Measurements from ENCODE around the gene UBL7. TPM values are rescaled to one million over a fixed set of nuclear protein-coding genes. Genes with fewer than 3 reads are reported as not detected.
A peak's percentile ranks its signal among the peaks of the same experiment; 100 is the strongest.
"Not testable (repeated sequence)": the region's sequence is repeated elsewhere in the genome, so short reads cannot be mapped to it uniquely, and the experiment has no call there.

The UBL7 gene
- total RNA-seq, 1 donor from 2014 or later = 21.8 TPM

DNA sequence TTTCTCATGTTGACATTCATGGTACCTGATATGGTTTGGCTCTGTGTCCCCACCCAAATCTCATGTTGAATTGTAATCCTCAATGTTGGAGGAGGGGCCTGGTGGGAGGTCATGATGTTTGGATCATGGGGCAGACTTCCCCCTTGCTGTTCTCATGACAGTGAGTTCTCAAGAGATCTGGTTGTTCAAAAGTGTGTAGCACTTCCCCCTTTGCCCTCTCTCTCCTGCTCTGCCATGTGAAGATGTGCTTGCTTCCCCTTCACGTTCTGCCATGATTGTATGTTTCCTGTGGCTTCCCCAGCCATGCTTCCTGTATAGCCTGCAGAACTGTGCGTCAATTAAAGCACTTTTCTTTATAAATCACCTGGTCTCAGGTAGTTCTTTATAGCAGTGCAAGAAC, 3.3 kb upstream of the UBL7 start:
- DNase-seq (ENCODE audit: low read depth in 2 of 2) = no peak

DNA sequence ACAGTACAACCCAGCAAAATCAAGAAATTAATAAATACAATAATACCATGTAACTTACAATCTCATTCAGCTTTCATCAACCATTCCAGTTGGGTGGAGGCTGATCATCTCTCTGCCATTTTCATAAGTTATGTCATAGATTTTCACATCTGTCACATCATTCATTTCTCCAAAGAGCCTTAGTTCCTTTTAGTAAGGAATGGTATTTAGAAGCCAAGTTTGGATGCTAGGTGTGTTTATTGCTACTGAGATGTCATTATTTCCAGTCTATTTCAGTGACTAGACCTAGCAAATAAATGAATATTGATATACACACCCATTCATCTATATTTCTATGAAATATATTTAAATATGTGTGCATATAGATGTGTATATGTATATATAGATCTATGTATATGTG, 2.7 kb upstream of the UBL7 start:
- DNase-seq (ENCODE audit: low read depth in 2 of 2) = no peak

DNA sequence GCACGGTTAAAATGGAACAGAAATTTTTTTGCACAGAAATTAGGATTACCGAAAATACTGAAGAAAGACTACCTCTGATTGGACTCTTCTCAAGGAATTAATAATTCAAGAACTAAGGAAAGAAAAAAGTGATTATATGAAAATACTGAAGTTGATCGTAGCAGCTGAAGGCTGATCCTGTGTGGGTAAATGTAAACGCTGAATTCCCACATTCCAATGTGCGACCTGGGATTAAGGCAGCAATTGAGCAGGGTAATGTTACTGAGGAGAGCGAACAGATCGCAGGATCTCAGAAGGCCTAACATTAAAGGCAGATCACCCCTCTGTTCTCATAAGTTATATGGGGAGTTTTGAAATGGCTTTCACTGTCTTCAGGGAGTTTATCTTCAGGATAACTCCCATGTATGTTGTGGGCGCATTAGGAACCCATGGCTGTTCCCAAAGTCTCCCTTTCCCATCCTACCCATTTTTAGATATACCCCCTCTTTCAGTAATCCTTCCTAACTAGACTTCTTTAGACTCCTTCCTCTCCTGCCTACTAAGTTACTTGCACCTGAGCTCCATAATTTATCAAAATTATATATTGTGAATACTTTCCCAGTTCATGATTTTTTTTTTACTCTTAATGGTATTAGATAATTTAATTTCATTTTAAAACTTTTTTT, 1.0 kb upstream of the UBL7 start:
- no peak for DNase-seq (ENCODE audit: low read depth in 2 of 2)

DNA sequence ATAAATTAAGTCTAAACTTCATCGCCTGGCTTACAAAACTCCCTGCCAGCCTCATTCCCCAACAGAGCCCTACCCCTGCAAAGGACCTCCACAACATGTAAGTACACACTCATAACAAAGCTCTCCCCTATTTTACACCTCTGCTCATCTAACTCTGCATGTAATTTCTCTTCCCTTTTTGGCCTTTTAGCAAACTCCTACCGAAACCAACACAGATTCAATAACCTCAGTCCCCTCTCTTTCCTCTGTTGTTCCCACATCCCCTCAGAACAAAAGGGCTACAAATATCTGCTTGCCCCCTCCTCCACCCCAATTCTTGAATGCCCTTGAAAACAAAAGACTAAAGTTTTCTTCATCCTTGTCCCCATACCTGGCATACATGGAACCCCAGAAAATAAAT, 662 bp downstream of the UBL7 start:
- DNase-seq (ENCODE audit: low read depth in 2 of 2) = no peak

DNA sequence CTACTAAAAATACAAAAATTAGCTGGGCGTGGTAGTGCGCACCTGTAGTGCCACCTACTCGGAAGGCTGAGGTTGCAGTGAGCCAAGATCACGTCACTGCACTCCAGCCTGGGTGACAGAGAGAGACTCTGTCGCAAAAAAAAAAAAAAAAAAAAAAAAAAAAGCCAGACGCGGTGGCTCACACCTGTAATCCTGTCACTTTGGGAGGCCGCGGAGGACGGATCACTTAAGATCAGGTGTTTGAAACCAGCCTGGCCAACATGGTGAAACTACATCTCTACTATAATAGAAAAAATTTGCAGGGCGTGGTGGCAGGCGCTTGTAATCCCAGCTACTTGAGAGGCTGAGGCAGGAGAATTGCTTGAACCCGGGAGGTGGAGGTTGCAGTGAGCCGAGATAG, 1.2 kb downstream of the UBL7 start:
- DNase-seq (ENCODE audit: low read depth in 2 of 2) = not testable (repeated sequence)

DNA sequence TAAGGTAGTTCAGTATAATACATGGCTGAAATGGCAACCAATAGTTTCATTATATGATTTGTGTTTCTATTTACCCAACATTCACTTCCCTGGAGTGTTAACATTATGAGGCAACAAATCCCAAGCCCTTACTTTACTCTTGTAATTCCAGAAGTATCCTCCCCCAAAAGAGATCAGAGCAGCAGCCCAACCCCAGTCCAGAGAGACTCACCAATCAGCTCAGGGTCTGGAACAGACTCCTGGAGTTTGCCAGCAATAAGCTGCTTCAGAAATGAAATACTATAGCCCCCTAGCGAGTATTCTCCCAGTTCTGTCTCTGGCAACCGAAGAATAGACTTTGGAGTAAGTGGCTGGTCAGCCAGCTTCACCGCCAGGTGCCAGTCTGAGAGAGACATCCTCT, 2.5 kb downstream of the UBL7 start:
- no peak for DNase-seq (ENCODE audit: low read depth in 2 of 2)

DNA sequence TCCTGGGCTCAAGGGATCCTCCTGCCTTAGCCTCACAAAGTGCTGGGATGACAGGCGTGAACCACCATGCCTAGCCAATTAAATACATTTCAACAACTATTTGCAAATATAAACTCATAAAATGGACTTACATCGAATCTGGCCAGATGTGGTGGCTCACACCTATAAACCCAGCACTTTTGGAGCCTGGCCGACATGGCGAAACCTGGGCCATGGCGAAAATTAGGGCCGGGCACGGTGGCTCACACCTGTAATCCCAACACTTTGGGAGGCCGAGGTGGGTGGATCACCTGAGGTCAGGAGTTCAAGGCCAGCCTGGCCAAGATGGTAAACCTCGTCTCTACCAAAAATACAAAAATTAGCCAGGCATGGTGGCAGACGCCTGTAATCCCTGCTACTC, 3.9 kb downstream of the UBL7 start:
- not testable (repeated sequence) for DNase-seq (ENCODE audit: low read depth in 2 of 2)

DNA sequence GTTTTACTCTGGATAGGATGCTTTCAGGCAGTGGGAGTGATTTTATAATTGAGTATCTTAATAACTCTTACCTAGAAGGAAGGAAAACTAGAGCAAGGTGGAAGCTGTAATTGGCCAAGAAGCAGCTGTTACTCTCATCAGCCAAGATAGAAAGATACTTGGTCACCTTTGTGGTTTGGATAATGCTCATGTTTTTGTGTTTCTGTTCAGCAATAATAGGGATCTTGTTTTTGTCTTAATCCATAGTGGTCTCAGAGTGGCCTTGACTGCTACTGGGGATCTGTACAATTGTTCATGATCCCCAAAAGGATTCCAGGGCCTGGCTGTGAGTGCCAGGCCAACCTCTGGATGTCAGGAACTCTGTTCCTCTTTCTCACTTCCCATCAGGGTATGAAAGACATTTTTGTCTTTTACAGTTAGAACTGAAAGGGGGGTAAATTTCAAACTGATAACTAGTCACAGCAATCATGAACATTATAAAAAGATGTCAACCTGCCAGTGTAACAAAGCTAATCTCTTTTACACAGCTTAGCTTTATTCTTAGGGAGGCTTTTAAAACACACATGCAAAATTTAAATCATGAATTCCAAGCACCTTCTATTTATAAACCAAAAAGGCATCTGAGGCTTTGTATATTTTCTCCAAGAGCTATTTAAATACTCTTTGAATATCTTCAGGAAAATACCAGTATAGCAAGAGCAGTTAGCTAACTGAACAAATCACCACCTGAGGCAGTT, 6.0 kb downstream of the UBL7 start:
- no peak for DNase-seq (ENCODE audit: low read depth in 2 of 2)

DNA sequence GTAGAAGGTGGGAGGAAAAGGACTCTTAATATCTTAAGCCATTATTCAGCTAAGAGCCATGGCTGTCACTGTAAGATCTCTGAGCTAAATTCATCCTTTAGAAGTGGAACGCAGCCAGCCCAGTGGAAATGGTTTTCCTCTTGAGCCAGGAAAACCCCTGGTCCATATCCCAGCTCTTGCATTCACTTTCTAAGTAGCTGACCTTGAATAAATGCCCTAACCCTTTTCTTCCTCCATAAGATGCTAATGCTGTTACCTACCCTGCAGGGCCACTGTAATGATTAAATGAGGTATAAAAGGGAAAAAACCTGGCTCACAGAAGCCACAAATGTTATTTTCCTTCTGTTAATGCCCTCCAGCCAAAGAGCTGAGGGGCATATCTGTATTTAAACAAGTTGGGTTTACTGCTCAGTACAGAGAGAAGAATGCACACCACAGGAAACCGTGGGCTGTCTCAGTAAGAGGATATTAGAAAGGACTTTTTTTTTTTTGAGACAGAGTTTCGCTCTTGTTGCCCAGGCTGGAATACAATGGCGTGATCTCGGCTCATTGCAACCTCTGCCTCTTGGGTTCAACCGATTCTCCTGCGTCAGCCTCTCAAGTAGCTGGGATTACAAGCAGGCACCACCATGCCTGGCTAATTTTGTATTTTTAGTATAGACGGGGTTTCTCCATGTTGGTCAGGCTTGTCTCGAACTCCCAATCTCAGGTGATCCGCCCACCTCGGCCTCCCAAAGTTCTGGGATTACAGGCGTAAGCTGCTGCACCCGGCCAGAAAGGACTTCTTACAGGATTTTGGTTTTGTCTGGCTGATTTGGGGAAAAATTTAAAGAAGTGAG, 6.8 kb downstream of the UBL7 start:
- DNase-seq (ENCODE audit: low read depth in 2 of 2) = peak in 1 of 2 donors; percentile 44

DNA sequence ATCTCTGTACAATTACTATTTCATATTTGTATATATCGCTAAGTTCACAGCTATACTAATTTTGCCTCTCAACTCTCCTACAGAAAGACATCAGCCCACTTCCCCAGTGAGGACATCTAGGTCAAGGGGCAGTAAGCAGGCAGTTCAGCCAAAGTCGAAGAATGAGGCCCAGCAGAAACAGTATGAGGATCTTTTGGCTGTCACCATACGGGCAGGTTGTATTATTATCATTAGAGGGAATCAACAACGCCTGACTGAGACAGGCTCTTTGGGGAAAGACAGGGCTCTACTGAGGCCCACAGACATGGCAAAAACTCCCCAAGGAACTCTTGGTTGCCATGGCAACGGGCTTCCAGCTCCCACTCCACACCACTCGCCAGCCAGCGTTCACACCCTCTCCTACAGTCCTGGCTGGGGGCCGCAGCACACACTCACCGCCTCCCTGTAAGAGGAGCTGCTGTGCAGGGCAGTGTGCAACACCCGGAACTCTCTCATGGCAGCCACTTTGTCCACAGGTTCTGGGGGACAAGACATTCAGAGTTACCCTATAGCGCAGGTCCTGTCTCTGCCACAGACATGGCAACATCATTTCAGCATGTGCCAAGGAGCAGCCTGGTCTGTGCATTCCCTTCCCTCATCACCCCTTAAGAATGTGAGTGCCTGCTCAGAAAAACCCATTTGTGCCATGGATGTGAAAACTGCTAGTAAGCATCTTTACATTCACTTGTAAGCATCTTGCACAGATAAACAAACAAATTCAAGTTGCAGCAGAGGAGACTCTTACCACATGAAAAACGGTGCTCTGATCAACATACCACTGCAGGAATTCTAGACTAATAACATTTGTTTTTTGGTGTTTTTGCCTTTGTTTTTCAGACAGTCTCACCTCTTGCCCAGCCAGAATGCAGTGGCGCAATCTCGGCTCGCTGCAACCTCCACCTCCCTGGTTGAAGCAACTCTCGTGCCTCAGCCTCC, 8.8 kb downstream of the UBL7 start:
- DNase-seq (ENCODE audit: low read depth in 2 of 2) = no peak

DNA sequence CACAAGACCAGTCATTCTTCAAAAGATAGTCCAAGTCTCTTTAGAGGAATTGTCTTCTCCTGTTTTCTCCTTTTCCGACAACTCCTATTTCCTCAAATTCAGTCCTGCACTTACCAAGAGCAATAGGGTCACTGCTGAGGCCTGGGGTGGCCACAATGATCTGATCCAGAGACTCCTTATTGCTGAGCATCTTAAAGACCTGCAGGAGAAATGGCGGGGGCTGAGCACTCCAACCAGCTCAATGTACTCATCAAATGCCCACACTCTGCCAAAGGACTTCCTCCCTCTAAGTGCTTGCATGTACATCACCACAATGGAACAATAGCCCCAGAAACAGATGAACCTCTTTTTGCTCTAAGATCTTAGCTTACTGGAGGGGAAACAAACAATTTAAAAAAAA, 9.6 kb downstream of the UBL7 start:
- no peak for DNase-seq (ENCODE audit: low read depth in 2 of 2)

DNA sequence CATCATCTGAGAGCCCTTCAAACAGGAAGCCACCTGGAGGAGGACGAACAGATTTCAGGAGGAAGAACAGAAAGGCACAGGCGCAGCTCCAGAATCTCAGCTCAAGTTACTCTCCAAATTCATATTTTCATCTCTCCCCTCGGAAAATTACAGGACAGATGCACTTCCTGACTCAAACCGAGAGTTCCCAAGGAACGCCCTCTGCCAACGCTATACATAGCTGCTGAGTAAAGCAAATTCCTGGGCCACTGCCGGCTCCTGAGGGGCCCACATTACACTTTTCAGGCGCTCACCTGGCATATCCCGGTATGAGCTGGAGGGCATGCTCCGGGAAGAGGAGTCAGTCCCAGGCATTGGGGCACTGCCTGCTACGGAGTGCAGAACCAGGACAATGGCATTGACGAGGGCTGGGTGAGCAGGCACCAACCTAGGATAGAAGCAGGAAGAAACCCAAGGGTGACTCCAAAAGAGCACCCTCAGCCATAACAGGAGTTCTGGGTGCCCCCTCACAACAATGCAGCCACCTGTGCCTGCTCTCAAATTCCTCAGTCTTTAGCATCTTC, 11.2 kb downstream of the UBL7 start:
- no peak for DNase-seq (ENCODE audit: low read depth in 2 of 2)

DNA sequence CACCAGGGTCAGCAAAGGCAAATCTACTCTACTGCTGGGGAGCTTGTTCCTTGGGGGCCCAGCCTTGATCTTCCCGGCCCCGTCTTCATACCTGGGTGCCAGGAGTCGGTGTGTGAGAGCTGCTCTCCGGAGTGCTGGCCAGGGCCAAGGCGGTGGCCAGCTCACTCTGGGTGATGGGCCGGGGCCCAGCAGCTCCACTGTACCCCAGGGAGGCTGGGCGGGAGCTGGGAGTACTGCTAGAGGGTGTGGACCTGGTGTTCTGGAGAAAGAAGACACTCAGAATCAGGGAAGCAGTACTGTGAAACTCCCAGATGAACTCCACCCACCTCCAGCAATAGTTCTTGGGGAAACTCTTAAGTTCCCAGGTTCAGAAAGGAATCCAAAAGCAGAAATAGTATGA, 11.9 kb downstream of the UBL7 start:
- DNase-seq (ENCODE audit: low read depth in 2 of 2) = no peak

DNA sequence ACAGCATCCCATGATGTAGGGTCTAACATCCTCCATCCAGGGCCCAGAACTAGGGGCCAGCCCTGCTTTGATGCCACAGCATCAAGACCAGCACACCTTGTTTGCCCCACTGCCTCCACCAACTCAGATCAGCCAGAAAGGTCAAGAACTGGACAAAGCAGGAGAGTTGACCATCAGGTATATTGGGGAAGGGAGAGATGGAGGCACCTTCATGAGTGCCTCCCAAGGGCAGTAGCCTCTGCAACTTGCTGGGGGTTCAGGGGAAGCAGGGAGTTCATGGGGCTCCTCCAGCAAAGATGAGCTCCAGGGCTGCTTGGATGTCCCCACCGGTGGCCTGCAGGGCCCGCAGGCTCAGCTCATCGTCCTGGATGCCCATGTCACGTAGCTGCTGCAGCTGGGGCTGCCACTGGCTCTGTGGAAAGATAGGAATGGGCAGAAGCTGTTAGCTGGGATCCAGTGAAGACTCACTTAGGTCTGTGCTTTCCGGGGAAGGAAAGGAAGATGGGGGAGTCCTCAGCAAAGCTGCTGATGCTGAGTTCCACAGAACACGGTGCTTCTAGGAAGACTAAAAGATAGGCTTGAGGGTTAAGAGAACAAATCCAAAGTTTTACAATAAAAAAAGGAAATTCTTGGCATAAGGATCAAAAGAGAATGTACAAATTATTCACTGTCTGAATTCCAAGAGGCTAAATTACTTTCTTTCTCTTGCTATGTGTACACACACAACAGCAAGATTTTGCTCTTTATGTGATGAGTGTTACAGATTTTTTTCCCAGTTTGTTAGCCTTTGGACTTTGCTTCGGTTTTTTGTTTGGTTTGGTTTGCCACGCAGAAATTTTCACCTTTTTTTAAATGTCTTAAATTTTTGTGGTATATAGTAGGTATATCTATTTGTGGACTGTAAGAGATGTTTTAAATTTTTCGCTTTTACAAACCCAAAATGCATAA, 14.9 kb downstream of the UBL7 start:
- no peak for DNase-seq (ENCODE audit: low read depth in 2 of 2)

DNA sequence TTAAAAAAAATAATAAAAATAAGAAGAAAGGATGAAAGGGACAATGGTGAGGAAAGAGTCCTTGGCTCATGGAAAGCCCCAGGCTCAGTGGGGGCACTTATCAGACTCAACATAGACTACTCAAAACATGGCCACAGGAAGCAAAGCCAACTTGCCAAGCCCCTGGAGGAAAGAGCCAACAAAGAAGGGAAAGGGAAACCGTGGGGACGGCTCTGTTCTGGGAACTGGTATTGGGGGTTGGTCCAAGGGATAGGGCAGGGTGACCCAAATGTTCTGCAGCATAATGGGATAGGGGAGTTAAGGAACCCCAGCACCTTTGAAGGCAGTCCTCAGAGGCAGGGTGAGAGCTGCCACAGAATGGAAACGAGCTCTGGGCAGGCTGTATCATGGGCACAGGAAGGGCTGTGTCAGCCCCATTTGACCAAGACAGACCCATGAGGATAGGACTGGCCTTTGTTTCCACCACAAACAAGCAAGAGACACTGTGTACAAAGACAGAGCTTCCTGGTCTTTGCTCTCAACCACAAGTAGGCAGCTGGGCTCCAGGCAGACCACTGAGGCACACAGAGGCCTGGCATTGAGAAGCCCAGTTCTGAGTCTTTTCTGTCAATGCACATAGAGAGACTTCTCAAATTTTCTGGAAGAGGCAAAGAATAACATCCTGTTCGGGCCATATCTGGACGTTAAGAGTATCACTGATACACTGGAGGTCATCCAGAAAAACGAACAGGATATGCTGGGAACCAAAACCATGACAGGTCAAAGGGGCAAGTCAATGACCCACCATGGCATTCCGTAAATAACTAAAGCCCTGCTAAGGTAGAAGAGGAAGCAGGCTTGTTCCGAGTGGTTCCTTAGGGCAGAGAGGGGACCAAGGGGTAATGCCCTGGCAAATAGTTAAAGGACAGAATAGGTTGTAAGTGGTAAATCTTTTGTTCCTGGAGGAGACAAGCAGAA, 16.6 kb downstream of the UBL7 start:
- peak in 1 of 2 donors; percentile 52 for DNase-seq (ENCODE audit: low read depth in 2 of 2)

DNA sequence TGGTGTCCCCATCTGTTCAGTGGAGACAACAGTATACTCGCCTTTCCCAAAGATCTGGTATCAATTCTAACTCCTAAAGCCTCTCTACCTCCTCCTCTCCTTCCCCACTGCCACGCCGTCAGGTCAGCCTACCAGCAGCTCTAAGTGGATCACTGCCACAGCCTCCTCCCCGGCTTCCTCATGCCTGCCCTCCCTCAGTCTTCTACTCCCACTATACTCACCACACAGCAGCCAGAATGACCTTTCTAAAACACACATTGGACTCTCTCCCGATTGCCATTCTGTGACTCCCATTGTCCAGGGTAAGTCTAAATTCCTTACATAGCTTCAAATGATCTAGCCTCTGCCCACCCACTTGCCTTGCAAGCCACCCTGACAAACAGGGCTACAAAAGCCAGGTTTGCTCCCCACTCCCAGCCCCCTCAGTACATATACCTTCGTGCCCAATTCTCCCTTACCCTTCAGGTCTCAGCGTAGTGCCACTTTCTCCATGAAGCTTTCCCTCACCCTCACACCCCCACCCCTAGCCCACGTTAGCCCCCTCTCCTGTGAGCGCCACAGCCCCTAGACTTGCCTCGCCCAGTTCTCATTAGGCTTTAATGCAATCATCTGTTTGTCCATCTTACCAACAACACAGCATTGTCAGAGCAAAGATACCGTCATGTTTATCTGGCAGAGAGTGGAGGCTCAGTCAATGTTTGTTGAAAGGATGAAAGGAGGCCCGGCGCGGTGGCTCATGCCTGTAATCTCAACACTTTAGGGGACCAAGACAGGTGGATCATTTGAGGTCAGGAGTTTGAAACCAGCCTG, 17.7 kb downstream of the UBL7 start:
- DNase-seq (ENCODE audit: low read depth in 2 of 2) = no peak

DNA sequence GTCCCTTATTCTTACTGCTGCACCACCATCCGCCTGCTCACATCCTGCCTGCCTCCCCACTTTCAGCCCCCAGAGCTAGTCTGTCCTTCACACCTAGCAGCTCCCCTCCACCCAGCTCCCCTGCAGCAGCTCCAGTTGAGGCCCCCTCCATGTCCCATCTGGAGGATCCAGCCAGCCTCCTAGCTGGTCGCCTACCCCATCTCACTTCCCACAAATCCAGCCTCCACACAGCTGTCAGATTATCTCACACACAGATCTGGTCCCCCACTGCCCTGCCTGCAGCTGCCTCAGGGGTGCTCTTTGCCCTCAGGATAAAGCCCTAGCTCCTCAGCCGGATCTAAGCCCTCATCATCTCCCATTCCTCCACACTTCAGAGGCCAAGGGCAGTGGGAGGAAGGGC, 18.4 kb downstream of the UBL7 start:
- DNase-seq (ENCODE audit: low read depth in 2 of 2) = no peak

DNA sequence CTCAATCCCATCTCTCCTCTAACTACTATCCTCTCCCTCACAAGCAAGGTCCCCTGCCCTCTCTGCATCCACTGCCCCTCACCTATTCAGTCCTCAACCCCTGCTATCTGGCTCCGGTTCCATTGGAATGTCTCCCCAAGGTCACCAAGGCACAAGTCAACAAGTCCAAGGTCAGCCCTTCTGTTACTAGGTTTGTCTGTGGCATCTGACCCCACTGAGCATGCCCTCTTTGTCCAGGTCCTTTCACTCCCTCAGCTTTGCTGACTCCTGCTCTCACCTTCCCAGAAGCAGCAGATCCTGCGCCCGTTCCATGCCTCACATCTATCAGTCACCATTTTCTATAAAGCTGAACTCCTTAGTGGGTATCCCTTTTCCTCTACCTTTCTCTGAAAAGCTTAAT, 18.9 kb downstream of the UBL7 start:
- no peak for DNase-seq (ENCODE audit: low read depth in 2 of 2)
